Breast epithelium (tissue), 3 donors: ENCODE measurements around the gene FAM174C.

Source experiments
- POLR2A ChIP-seq: fragments of 450-650 bp; IDR thresholded peaks from one replicate; pipeline ENCODE4 v1.6.1; 2016; ENCODE audit warnings: antibody characterized with exemption, mild to moderate bottlenecking, moderate library complexity
- TF ChIP-seq, protein P1 (sequence below), 3 donors: fragments of 450-650 bp; IDR thresholded peaks; one replicate each; pipeline ENCODE4 v1.5.1; 2016 to 2017; ENCODE audit warnings: antibody characterized with exemption in 3 of 3, mild to moderate bottlenecking in 3 of 3, moderate library complexity in 3 of 3

- TF ChIP-seq, protein P1, sequence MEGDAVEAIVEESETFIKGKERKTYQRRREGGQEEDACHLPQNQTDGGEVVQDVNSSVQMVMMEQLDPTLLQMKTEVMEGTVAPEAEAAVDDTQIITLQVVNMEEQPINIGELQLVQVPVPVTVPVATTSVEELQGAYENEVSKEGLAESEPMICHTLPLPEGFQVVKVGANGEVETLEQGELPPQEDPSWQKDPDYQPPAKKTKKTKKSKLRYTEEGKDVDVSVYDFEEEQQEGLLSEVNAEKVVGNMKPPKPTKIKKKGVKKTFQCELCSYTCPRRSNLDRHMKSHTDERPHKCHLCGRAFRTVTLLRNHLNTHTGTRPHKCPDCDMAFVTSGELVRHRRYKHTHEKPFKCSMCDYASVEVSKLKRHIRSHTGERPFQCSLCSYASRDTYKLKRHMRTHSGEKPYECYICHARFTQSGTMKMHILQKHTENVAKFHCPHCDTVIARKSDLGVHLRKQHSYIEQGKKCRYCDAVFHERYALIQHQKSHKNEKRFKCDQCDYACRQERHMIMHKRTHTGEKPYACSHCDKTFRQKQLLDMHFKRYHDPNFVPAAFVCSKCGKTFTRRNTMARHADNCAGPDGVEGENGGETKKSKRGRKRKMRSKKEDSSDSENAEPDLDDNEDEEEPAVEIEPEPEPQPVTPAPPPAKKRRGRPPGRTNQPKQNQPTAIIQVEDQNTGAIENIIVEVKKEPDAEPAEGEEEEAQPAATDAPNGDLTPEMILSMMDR (IDR thresholded peaks at IDR 0.05) = no peak
- TF ChIP-seq POLR2A = no peak
These were observed 33.4 kb downstream of the FAM174C start for GRCh38 chr19:1308718-1309117.
